Fibroblast of lung (primary cell): ENCODE data around the gene MAN2B2. TPM values are rescaled to one million over a fixed set of nuclear protein-coding genes. Genes with fewer than 3 reads are reported as not detected.

Experiments
- DNase-seq, 2 donors: peaks; one replicate each; pipeline versions ENCODE4 v3.0.0 to v3.0.0-alpha.2; 2010; ENCODE audit warnings: low read depth in 2 of 2
- H2AFZ ChIP-seq: 2 replicates; pipeline ENCODE4 v1.5.1; 2012; ENCODE audit warnings: low read length, control low read depth, inconsistent platforms
- H3K27ac ChIP-seq: 2 replicates; pipeline ENCODE4 v1.5.1; 2011; ENCODE audit warnings: low read length, control low read depth; ENCODE audit not compliant: insufficient read depth
- H3K27me3 ChIP-seq: 2 replicates; pipeline ENCODE4 v1.5.1; 2011; ENCODE audit warnings: mild to moderate bottlenecking, low read length; ENCODE audit not compliant: control insufficient read depth, insufficient read depth
- H3K36me3 ChIP-seq: 2 replicates; pipeline ENCODE4 v1.5.1; 2011; ENCODE audit warnings: low read length; ENCODE audit not compliant: control insufficient read depth, insufficient read depth
- H3K4me1 ChIP-seq: 2 replicates; pipeline ENCODE4 v1.5.1; 2011; ENCODE audit warnings: low read length; ENCODE audit not compliant: control insufficient read depth, insufficient read depth; ENCODE audit errors: extremely low read depth
- H3K4me2 ChIP-seq: 2 replicates; pipeline ENCODE4 v1.5.1; 2011; ENCODE audit warnings: low read length, control low read depth; ENCODE audit not compliant: insufficient read depth; ENCODE audit errors: extremely low read depth
- H3K4me3 ChIP-seq, 4 experiments: fragments of 200-600 bp in 1 of 4; sonication (generic) in 1 of 4; replicated peaks in 1 of 4; 2 replicates each; pipeline ENCODE4 v1.5.1; 2011 to 2016; ENCODE audit warnings: low read length in 4 of 4, low read depth in 3 of 4, mild to moderate bottlenecking in 3 of 4, control low read depth in 2 of 4, inconsistent platforms in 1 of 4, mixed read lengths in 1 of 4; ENCODE audit not compliant: insufficient read depth in 1 of 4; ENCODE audit errors: control extremely low read depth in 1 of 4
- H3K79me2 ChIP-seq: 2 replicates; pipeline ENCODE4 v1.5.1; 2012; ENCODE audit warnings: mild to moderate bottlenecking, low read length, inconsistent platforms; ENCODE audit not compliant: control insufficient read depth, insufficient read depth
- H3K9ac ChIP-seq: 2 replicates; pipeline ENCODE4 v1.5.1; 2011; ENCODE audit warnings: mild to moderate bottlenecking, low read length, control low read depth; ENCODE audit not compliant: insufficient read depth
- H3K9me3 ChIP-seq: 2 replicates; pipeline ENCODE4 v1.5.1; 2012; ENCODE audit warnings: low read depth, low read length; ENCODE audit not compliant: control insufficient read depth, insufficient read depth
- H4K20me1 ChIP-seq: 2 replicates; pipeline ENCODE4 v1.5.1; 2011; ENCODE audit warnings: low read length; ENCODE audit not compliant: control insufficient read depth, insufficient read depth; ENCODE audit errors: extremely low read depth
- EZH2 ChIP-seq: IDR thresholded peaks from 2 replicates; pipeline ENCODE4 v1.5.1; 2012; ENCODE audit warnings: low read length, control low read depth, mild to moderate bottlenecking; ENCODE audit errors: missing control alignments
- polyA plus RNA-seq, 2 donors: library from polyadenylated mRNA; depleted of rRNA in 1 of 2; stranded (reverse) in 1 of 2; unstranded in 1 of 2; fragments of >200 nt; gene quantifications; 2 replicates each; pipeline ENCODE4 v1.2.1, GENCODE V29; 2011 to 2012; ENCODE audit warnings: missing spikeins in 1 of 2
- total RNA-seq: library from RNA; depleted of rRNA; stranded (reverse); fragments of >200 nt; gene quantifications from 2 replicates; pipeline ENCODE4 v1.2.1, GENCODE V29; 2014
- TF ChIP-seq, protein P1 (sequence below), 2 donors: IDR thresholded peaks in 1 of 2; conservative IDR thresholded peaks in 1 of 2; 1 replicate in 1 of 2; 2 replicates in 1 of 2; pipeline ENCODE4 v1.5.1; 2011 to 2012; ENCODE audit warnings: low read length in 2 of 2, control low read depth in 1 of 2, inconsistent platforms in 1 of 2, low read depth in 1 of 2, mild to moderate bottlenecking in 1 of 2

MAN2B2 gene
- total and polyA plus RNA-seq, 2 donors (not counting 1 experiment from before 2014, with no cell fraction given): 19.0 to 27.2 TPM

DNA sequence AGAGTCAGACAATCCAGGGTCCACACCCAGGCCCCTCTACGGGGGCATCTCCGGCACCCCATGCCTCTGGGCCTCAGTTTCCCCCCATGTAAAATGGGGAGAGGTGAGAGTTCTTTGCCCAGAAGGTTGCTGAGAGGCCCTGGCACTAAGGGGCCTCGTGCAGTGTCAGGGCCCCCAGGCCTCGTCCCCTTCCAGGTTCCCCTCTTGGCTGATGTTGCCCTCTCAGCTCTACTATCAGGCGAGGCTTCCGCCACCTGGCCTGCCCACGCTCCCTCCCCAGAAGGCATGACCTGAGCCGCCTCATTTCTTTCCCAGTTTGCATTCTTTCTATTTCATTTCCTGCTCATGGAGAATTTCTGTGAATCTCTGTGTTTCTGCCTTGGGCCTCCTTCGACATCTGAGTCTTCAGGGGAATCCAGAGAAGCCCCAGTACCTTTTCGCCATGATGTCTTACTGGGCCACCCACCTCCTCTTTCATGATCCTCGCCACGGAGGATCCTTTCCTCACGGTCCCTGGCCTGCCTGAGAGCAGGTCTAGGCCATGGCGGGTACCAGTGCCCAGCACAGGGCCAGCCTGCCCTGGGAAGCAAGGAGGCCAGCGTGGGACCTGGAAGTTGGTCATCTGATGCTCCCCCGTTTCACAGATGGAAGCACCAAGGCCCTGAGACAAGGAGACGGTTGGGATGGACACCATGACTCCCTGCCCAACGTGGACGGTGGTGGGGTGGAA lies 43.6 kb downstream of the MAN2B2 start:
- Histone ChIP-seq H3K9ac (no peak overlapping the region), H4K20me1 (no peaks in the 10 kb centered on the region), H3K9me3 (no peaks in the 10 kb centered on the region), H3K79me2 (no peaks in the 10 kb centered on the region), H3K27ac (no peak overlapping the region), H3K27me3 (no peaks in the 10 kb centered on the region), H2AFZ (no peak overlapping the region), H3K36me3 (peaks cover 4% of the 10 kb centered on the region), H3K4me3 (no peak overlapping the region), H3K4me2 (no peak overlapping the region), H3K4me1 (no peaks in the 10 kb centered on the region)
- DNase-seq: no peak
- TF ChIP-seq EZH2: no peak
- TF ChIP-seq, protein P1, sequence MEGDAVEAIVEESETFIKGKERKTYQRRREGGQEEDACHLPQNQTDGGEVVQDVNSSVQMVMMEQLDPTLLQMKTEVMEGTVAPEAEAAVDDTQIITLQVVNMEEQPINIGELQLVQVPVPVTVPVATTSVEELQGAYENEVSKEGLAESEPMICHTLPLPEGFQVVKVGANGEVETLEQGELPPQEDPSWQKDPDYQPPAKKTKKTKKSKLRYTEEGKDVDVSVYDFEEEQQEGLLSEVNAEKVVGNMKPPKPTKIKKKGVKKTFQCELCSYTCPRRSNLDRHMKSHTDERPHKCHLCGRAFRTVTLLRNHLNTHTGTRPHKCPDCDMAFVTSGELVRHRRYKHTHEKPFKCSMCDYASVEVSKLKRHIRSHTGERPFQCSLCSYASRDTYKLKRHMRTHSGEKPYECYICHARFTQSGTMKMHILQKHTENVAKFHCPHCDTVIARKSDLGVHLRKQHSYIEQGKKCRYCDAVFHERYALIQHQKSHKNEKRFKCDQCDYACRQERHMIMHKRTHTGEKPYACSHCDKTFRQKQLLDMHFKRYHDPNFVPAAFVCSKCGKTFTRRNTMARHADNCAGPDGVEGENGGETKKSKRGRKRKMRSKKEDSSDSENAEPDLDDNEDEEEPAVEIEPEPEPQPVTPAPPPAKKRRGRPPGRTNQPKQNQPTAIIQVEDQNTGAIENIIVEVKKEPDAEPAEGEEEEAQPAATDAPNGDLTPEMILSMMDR (conservative IDR thresholded peaks at IDR 0.05 in 1 of 2, IDR thresholded peaks at IDR 0.05 in 1 of 2; ENCODE audit: low read depth in 1 of 2, low read length in 2 of 2): no peak

DNA sequence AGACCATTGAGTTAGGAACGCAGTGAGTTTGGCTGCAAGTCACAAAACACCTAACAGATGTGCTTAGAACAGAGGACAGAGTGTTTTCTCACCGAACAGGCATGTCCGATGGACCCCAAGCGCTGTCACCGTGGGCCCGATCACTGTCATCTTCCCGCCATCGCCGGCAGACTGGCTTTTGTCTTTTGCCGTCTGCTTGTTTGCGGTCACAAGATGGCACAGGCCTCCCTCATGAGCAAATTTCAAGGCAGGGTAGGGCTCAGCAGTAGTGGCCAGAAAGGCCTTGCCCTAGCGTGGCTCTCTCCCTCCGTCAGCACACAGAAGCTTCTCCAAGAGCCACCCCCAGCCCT lies 44.1 kb downstream of the MAN2B2 start:
- H2AFZ ChIP-seq: no peak overlapping the region
- H3K4me1 ChIP-seq: no peaks in the 10 kb centered on the region
- no peak overlapping the region for H3K9ac ChIP-seq
- peaks cover 4% of the 10 kb centered on the region for H3K36me3 ChIP-seq
- H4K20me1 ChIP-seq: no peaks in the 10 kb centered on the region
- TF ChIP-seq, protein P1 (conservative IDR thresholded peaks at IDR 0.05 in 1 of 2, IDR thresholded peaks at IDR 0.05 in 1 of 2; ENCODE audit: low read depth in 1 of 2, low read length in 2 of 2): no peak
- TF ChIP-seq EZH2: no peak
- no peaks in the 10 kb centered on the region for H3K9me3 ChIP-seq
- H3K27me3 ChIP-seq: no peaks in the 10 kb centered on the region
- no peak overlapping the region for H3K4me2 ChIP-seq
- H3K79me2 ChIP-seq: no peaks in the 10 kb centered on the region
- no peak overlapping the region for H3K4me3 ChIP-seq
- no peak for DNase-seq
- no peak overlapping the region for H3K27ac ChIP-seq

DNA sequence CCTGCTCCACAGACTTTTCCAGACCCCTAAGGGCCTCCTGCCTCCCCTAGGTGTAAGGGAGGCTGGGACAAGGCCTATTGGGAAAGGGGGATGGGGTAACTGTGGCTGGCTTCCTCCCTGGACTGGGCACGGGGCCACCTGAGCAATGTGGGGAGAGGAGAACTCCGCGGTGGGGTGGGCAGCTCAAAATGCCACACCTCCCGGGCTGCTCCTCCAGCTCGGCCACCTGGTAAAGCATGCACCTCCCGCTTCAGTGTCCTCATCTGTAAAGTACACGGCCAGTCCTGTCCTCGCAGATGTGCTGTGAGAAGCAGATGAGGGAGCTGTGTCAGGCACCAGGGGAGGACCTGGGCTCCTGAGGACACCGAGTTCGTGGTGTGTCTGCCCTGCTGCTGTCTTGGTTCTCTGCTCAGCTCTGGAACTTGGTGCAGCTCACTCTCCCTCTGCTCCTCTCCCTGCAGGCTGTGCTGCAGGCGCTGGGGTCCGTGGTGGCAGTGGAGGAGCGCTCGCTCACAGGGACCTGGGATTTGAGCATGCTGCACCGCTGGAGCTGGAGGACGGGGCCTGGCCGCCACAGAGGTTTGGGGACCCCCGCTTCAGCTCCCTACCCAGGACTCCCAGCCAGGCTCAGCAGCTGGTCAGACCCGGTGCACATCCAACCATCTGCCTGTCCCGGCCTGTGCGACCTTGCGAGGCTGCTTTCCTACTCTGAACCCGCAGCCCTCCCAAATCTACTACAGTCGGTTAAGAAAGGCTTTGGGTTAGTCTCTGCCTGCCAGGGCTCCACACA lies 44.7 kb downstream of the MAN2B2 start:
- H3K4me2 ChIP-seq: no peak overlapping the region
- H3K9me3 ChIP-seq: no peaks in the 10 kb centered on the region
- no peak overlapping the region for H3K27ac ChIP-seq
- peaks cover 4% of the 10 kb centered on the region for H3K36me3 ChIP-seq
- no peaks in the 10 kb centered on the region for H3K27me3 ChIP-seq
- no peaks in the 10 kb centered on the region for H3K79me2 ChIP-seq
- H4K20me1 ChIP-seq: no peaks in the 10 kb centered on the region
- no peak for DNase-seq
- no peak overlapping the region for H2AFZ ChIP-seq
- no peaks in the 10 kb centered on the region for H3K4me1 ChIP-seq
- TF ChIP-seq, protein P1 (conservative IDR thresholded peaks at IDR 0.05 in 1 of 2, IDR thresholded peaks at IDR 0.05 in 1 of 2; ENCODE audit: low read depth in 1 of 2, low read length in 2 of 2): no peak
- no peak for TF ChIP-seq EZH2
- H3K9ac ChIP-seq: no peak overlapping the region
- H3K4me3 ChIP-seq: no peak overlapping the region
